Measurements from ENCODE around the gene ANKRD10.

The ANKRD10 gene

GRCh38 chr13:110942248-110942981, 27.5 kb upstream of the ANKRD10 start:
- no peak for FAIRE-seq
- no peak for DNase-seq (ENCODE audit: insufficient read length, low spot score)
- TF ChIP-seq CTCF (IDR thresholded peaks at IDR 0.05; ENCODE audit: insufficient read depth, missing control alignments): no peak

GRCh38 chr13:110938662-110939421, 24.0 kb upstream of the ANKRD10 start:
- FAIRE-seq: no peak
- no peak for TF ChIP-seq CTCF (IDR thresholded peaks at IDR 0.05; ENCODE audit: insufficient read depth, missing control alignments)

DNA sequence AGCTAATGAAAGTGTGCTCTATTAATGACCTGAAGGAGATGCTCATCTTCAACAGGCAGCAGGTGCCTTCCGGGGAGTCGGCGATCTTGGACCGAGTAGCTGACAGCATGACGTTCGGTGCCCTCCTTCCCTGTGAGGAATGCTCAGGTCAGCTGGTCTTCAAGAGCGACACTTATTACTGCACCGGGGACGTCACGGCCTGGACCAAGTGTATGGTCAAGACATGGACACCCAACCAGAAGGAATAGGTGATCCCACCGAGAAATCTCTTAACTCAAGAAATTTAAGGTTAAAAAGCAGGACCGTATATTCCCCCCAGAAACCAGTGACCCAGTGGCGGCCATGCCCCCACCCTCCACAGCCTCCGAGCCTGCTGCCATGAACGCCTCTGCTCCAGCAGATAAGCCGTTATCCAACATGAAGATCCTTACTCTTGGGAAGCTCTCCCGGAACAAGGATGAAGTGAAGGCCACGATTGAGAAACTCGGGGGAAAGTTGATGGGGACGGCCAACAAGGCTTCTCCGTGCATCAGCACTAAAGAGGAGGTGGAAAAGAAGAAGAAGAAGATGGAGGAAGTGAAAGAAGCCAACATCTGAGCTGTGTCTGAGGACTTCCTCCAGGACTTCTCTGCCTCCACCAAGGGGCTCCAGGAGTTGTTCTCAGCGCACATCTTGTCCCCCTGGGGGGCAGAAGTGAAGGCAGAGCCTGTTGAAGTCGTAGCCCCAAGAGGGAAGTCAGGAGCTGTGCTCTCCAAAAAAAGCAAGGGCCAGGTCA, 22.8 kb upstream of the ANKRD10 start:
- FAIRE-seq (no peak), DNase-seq (ENCODE audit: insufficient read length, low spot score) (no peak)
- no peak for TF ChIP-seq CTCF (IDR thresholded peaks at IDR 0.05; ENCODE audit: insufficient read depth, missing control alignments)

More at GRCh38 chr13:110938662-110939421, 24.0 kb upstream of the ANKRD10 start:
- DNase-seq (ENCODE audit: insufficient read length, low spot score): no peak

DNA sequence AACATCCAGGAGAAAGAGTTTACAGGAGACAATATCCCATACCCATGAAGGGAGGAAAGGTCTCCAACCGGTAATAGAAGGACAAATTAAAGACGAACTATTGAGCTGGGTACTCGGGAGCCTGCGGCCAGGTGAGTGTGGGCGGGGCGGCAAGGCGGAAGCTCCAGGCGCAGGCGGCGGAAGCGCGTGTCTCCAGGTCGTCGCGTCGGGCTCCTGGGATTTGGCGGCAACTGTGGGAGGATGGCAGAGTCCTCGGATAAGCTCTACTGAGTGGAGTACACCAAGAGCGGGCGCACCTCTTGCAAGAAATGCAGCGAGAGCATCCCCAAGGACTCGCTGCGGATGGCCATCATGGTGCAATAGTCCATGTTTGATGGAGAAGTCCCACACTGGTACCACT, 21.6 kb upstream of the ANKRD10 start:
- TF ChIP-seq CTCF (IDR thresholded peaks at IDR 0.05; ENCODE audit: insufficient read depth, missing control alignments): no peak
- FAIRE-seq (no peak), DNase-seq (ENCODE audit: insufficient read length, low spot score) (no peak)

DNA sequence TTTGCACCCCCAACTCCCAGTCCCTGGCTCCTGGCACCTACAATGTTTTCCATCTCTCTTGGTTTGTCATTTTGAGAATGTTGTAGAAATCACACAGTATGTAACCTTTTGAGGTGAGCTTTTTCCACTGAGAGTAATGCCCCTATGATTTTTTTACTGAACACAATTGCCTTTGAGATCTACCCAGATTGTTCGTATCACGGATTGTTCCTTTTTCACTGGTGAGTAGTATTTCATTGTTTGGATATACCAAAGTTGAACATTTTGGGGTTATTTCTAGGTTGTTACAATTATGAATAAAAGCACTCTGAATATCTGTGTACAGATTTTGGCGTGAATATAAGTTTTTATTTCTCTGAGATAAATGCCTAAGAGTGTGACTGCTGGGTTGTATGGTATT, 17.7 kb upstream of the ANKRD10 start:
- no peak for TF ChIP-seq CTCF (IDR thresholded peaks at IDR 0.05; ENCODE audit: insufficient read depth, missing control alignments)
- no peak for DNase-seq (ENCODE audit: insufficient read length, low spot score)
- FAIRE-seq: no peak

GRCh38 chr13:110929104-110929777, 14.4 kb upstream of the ANKRD10 start:
- no peak for FAIRE-seq
- no peak for DNase-seq (ENCODE audit: insufficient read length, low spot score)
- no peak for TF ChIP-seq CTCF (IDR thresholded peaks at IDR 0.05; ENCODE audit: insufficient read depth, missing control alignments)

Data from D721Med (cell line).